Suprapubic skin (tissue), 4 donors: ENCODE measurements around the gene PLXNA2. TPM values are rescaled to one million over a fixed set of nuclear protein-coding genes. Genes with fewer than 3 reads are reported as not detected.

Experiments
- DNase-seq, 2 donors: peaks; one replicate each; pipeline ENCODE4 v3.0.0-alpha.2; 2019; ENCODE audit warnings: low spot score in 2 of 2
- H3K27ac ChIP-seq: fragments of 200-600 bp; sonication (generic); one replicate; pipeline ENCODE4 v1.5.1; 2019
- H3K27me3 ChIP-seq: fragments of 200-600 bp; sonication (generic); one replicate; pipeline ENCODE4 v1.5.1; 2019
- H3K36me3 ChIP-seq: fragments of 200-600 bp; sonication (generic); one replicate; pipeline ENCODE4 v1.5.1; 2019
- H3K4me1 ChIP-seq: fragments of 200-600 bp; sonication (generic); one replicate; pipeline ENCODE4 v1.5.1; 2019
- H3K4me3 ChIP-seq: fragments of 200-600 bp; sonication (generic); one replicate; pipeline ENCODE4 v1.5.1; 2019; ENCODE audit warnings: mild to moderate bottlenecking
- H3K9me3 ChIP-seq: fragments of 200-600 bp; sonication (generic); one replicate; pipeline ENCODE4 v1.5.1; 2019
- CTCF ChIP-seq, 2 donors: fragments of 200-600 bp in 1 of 2; fragments of 450-650 bp in 1 of 2; sonication (generic) in 1 of 2; IDR thresholded peaks; one replicate each; pipeline ENCODE4 v1.5.1; 2016 to 2019; ENCODE audit warnings: antibody characterized with exemption in 2 of 2, mild to moderate bottlenecking in 1 of 2, moderate library complexity in 1 of 2
- EP300 ChIP-seq: sonication (generic); formaldehyde crosslinking; IDR thresholded peaks from one replicate; pipeline ENCODE4 v1.6.1; 2017; ENCODE audit warnings: antibody characterized with exemption
- POLR2A ChIP-seq, 2 donors: fragments of 450-650 bp; IDR thresholded peaks; one replicate each; pipeline ENCODE4 v1.6.1; 2017; ENCODE audit warnings: antibody characterized with exemption in 2 of 2, mild to moderate bottlenecking in 2 of 2, moderate library complexity in 2 of 2
- POLR2AphosphoS5 ChIP-seq, 3 donors: sonication (generic); formaldehyde crosslinking; IDR thresholded peaks; one replicate each; pipeline ENCODE4 v1.6.1; 2017; ENCODE audit warnings: antibody characterized with exemption in 3 of 3
- WGBS: methylation state at CpG from one replicate; pipeline ENCODE4 v1.1.5; 2018; 5-methylcytosine and 5-hydroxymethylcytosine counted together
- total RNA-seq, 4 donors: library from RNA; depleted of rRNA; stranded (reverse); fragments of >200 nt; gene quantifications; one replicate each; pipeline ENCODE4 v1.1.0, GENCODE V29; 2016

PLXNA2 gene
- total RNA-seq, 4 donors from 2014 or later = 35.3 to 53.9 (median 45.7) TPM

- DNase-seq = no peak
- H3K27ac ChIP-seq = no peak overlapping the region
- 80% methylated on average over 2 of the region's 2 CpGs for WGBS
- no peaks in the 10 kb centered on the region for H3K4me1 ChIP-seq
- no peaks in the 10 kb centered on the region for H3K36me3 ChIP-seq
- TF ChIP-seq CTCF (IDR thresholded peaks at IDR 0.05) (no peak), POLR2A (IDR thresholded peaks at IDR 0.05) (no peak), POLR2AphosphoS5 (IDR thresholded peaks at IDR 0.05) (no peak), EP300 (no peak)
- H3K27me3 ChIP-seq = no peaks in the 10 kb centered on the region
- no peaks in the 10 kb centered on the region for H3K9me3 ChIP-seq
- no peak overlapping the region for H3K4me3 ChIP-seq
Measured at GRCh38 chr1:208019257-208019656, 224.9 kb downstream of the PLXNA2 start.

GRCh38 chr1:208015255-208015654, 228.9 kb downstream of the PLXNA2 start:
- Histone ChIP-seq H3K9me3 (no peaks in the 10 kb centered on the region), H3K4me3 (no peak overlapping the region), H3K4me1 (no peaks in the 10 kb centered on the region), H3K36me3 (no peaks in the 10 kb centered on the region), H3K27me3 (no peaks in the 10 kb centered on the region), H3K27ac (no peak overlapping the region)
- no peak for DNase-seq
- TF ChIP-seq POLR2AphosphoS5 (IDR thresholded peaks at IDR 0.05) (no peak), POLR2A (IDR thresholded peaks at IDR 0.05) (no peak), EP300 (no peak), CTCF (IDR thresholded peaks at IDR 0.05) (no peak)
- 80% methylated on average over 6 of the region's 6 CpGs for WGBS

- Histone ChIP-seq H3K4me1 (no peaks in the 10 kb centered on the region), H3K36me3 (no peaks in the 10 kb centered on the region), H3K9me3 (no peaks in the 10 kb centered on the region), H3K27ac (no peak overlapping the region), H3K27me3 (no peaks in the 10 kb centered on the region), H3K4me3 (no peak overlapping the region)
- DNase-seq = no peak
- TF ChIP-seq CTCF (IDR thresholded peaks at IDR 0.05) (no peak), POLR2A (IDR thresholded peaks at IDR 0.05) (no peak), EP300 (no peak), POLR2AphosphoS5 (IDR thresholded peaks at IDR 0.05) (no peak)
- 85% methylated on average over 2 of the region's 2 CpGs for WGBS
Measured at GRCh38 chr1:208013210-208013609, 231.0 kb downstream of the PLXNA2 start.

GRCh38 chr1:208012721-208013120, 231.5 kb downstream of the PLXNA2 start:
- no peaks in the 10 kb centered on the region for H3K36me3 ChIP-seq
- no peak overlapping the region for H3K27ac ChIP-seq
- DNase-seq = no peak
- TF ChIP-seq POLR2AphosphoS5 (IDR thresholded peaks at IDR 0.05) = no peak
- no peak for TF ChIP-seq EP300
- no peak for TF ChIP-seq CTCF (IDR thresholded peaks at IDR 0.05)
- no peak for TF ChIP-seq POLR2A (IDR thresholded peaks at IDR 0.05)
- H3K9me3 ChIP-seq = no peaks in the 10 kb centered on the region
- 36% methylated on average over 2 of the region's 2 CpGs for WGBS
- no peaks in the 10 kb centered on the region for H3K27me3 ChIP-seq
- H3K4me1 ChIP-seq = no peaks in the 10 kb centered on the region
- H3K4me3 ChIP-seq = no peak overlapping the region

GRCh38 chr1:208010487-208011071, 233.6 kb downstream of the PLXNA2 start:
- TF ChIP-seq CTCF (IDR thresholded peaks at IDR 0.05) (no peak), EP300 (no peak), POLR2A (IDR thresholded peaks at IDR 0.05) (no peak), POLR2AphosphoS5 (IDR thresholded peaks at IDR 0.05) (no peak)
- peak in 1 of 2 donors; percentile 35 for DNase-seq
- no peaks in the 10 kb centered on the region for H3K9me3 ChIP-seq
- no peaks in the 10 kb centered on the region for H3K36me3 ChIP-seq
- no peaks in the 10 kb centered on the region for H3K4me1 ChIP-seq
- no peaks in the 10 kb centered on the region for H3K27me3 ChIP-seq
- H3K4me3 ChIP-seq = no peak overlapping the region
- no peak overlapping the region for H3K27ac ChIP-seq
- WGBS = 91% methylated on average over 4 of the region's 4 CpGs
